Suppressor macrophage treated with lipopolysaccharide for 1 hour (primary cell): ENCODE results near the gene NECTIN2.
"Not testable (repeated sequence)": the region's sequence is repeated elsewhere in the genome, so short reads cannot be mapped to it uniquely, and the experiment has no call there.

Experiments
- DNase-seq, 3 donors: peaks; one replicate each; pipeline ENCODE4 v3.0.0-alpha.2; 2020 to 2022

Gene NECTIN2

DNA sequence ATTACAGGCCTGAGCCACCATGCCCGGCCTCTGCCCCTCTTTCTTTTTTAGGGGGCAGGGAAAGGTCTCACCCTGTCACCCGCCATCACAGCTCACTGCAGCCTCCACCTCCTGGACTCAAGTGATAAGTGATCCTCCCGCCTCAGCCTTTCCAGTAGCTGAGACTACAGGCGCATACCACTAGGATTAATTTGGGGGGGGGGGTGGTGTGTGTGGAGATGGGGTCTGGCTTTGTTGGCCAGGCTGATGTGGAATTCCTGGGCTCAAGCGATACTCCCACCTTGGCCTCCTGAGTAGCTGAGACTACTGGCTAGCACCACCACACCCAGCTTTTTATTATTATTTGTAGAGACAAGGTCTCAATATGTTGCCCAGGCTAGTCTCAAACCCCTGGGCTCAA, 63.7 kb downstream of the NECTIN2 start:
- DNase-seq, result no peak

- not testable (repeated sequence) for DNase-seq
Observed at GRCh38 chr19:44911896-44912295, 65.8 kb downstream of the NECTIN2 start.

GRCh38 chr19:44912854-44913253, 66.8 kb downstream of the NECTIN2 start:
- peak; percentile 51 to 77 (median 62) for DNase-seq

DNA sequence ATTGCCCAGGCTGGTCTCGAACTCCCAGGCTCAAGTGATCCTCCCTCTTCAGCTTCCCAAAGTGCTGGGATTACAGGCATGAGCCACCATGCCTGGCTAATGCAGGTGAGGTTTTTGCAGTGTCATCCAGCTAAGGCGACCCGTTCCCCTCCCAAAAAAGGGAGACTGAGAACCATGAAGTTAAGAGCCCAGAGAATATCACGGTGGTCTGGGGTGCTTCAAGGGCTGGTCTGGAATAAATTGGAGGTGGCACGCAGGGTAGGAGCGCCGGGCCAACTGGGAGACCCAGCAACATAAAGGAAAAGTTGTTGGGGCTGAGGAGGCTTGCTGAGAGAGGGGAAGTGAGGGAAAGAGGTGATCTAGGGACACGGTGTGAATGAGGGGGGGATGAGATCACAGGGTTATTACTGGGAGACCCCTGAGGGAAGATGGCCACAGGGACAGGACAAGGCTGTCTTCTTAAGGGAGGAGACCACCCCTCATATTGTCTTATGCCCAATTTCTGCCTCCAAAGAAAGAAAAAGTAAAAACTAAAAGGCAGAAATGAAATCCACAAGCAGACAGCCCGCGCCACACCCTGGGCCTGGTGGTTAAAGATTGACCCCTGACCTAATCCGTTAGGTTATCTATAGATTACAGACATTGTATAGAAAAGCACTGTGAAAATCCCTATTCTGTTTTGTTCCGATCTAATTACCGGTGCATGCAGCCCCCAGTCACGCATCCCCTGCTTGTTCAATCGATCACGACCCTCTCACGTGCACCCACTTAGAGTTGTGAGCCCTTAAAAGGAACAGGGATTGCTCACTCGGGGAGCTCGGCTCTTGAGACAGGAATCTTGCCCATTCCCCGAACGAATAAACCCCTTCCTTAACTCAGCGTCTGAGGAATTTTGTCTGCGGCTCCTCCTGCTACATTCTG, 67.7 kb downstream of the NECTIN2 start:
- not testable (repeated sequence) for DNase-seq

- DNase-seq, result peak; percentile 82 to 87 (median 87)
Observed at GRCh38 chr19:44914433-44915206, 68.5 kb downstream of the NECTIN2 start, which contains the start of gene APOC1. TSS of gene APOC1 (plus strand) at chr19:44914608. CDS start at chr19:44914892, 284 bp downstream.

DNA sequence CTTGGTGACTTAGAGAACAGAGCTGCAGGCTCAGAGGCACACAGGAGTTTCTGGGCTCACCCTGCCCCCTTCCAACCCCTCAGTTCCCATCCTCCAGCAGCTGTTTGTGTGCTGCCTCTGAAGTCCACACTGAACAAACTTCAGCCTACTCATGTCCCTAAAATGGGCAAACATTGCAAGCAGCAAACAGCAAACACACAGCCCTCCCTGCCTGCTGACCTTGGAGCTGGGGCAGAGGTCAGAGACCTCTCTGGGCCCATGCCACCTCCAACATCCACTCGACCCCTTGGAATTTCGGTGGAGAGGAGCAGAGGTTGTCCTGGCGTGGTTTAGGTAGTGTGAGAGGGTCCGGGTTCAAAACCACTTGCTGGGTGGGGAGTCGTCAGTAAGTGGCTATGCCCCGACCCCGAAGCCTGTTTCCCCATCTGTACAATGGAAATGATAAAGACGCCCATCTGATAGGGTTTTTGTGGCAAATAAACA, 78.2 kb downstream of the NECTIN2 start:
- no peak for DNase-seq

DNA sequence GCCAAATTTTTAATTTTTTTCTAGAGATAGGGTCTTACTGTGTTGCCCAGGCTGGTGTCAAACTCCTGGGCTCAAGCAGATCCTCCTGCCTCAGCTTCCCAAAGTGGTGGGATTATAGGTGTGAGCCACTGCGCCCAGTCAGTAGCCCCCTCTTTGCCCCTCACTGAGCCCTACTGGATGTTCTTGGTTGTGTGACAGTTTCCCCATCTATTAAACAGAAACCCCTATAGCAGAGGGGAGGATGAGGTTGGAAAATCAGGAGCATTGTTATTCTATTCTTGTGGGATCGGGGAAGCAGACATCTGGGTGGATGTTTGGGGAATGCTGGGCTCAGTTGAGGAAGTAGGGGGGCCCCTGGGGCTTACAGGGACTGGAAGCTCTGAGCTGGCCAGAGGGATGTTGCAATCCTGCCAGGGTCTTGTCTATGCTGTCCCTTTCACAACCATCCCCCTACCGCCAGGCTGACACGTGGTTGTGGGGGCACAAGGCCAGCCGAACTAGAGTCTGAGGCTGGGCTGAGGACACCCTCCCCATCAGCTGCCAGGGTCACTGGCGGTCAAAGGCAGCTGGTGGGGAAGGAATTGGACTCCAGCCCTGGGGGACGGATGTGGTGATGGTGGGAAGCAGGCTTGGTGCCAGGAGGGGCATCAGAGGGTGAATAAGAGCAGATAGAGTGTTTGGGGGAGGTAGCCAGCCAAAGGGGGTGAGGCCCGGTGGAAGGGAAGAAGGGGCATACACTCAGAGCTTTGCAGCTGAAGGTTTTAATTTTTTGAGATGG, 79.2 kb downstream of the NECTIN2 start:
- DNase-seq, result peak; percentile 68 to 85 (median 80)

- DNase-seq, result not testable (repeated sequence)
Observed at GRCh38 chr19:44926245-44927077, 80.4 kb downstream of the NECTIN2 start.

DNA sequence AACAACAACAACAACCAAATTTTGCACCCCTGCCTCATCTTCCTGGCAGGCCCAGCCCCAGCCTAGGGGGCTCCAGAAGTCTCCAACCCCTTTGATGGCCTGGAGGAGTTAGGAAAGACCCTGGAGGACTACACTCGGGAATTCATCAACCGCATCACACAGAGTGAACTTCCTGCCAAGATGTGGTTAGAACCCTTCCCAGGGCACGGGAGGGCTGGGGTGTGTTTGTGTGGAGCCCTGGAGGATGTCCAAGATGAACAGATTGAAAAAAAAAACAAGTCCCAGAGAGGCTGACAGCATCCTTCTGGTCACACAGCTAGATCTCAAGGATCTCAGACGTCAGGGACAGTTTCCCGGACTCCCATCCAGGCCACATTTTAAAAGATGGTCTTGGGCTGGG, 81.6 kb downstream of the NECTIN2 start:
- DNase-seq, result no peak

GRCh38 chr19:44930088-44930487, 84.0 kb downstream of the NECTIN2 start:
- no peak for DNase-seq

- DNase-seq, result no peak
Observed at GRCh38 chr19:44931541-44931940, 85.4 kb downstream of the NECTIN2 start.
